GM06990 (cell line): Measurements from ENCODE around the gene ONECUT3.

Source experiments
- DNase-seq: peaks from one replicate; pipeline ENCODE4 v3.0.0-alpha.2; 2011; ENCODE audit not compliant: insufficient read length; ENCODE audit errors: extremely low read depth
- H3K27me3 ChIP-seq: replicated peaks from 2 replicates; pipeline ENCODE4 v1.6.0; 2011; ENCODE audit warnings: low read length; ENCODE audit not compliant: control insufficient read depth, insufficient read depth
- H3K36me3 ChIP-seq: 2 replicates; pipeline ENCODE4 v1.5.1; 2011; ENCODE audit warnings: low read length; ENCODE audit not compliant: control insufficient read depth, insufficient read depth
- H3K4me3 ChIP-seq: replicated peaks from 2 replicates; pipeline ENCODE4 v1.5.1; 2011; ENCODE audit warnings: low read depth, mild to moderate bottlenecking, control low read depth, low read length
- TF ChIP-seq, protein P1 (sequence below): IDR thresholded peaks from 2 replicates; pipeline ENCODE4 v1.5.1; 2011; ENCODE audit warnings: low read length, control low read depth, mild to moderate bottlenecking, inconsistent platforms; ENCODE audit not compliant: insufficient read depth, poor library complexity, severe bottlenecking

Gene ONECUT3

GRCh38 chr19:1776606-1777147 is 23.4 kb downstream of the ONECUT3 start:
- no peak overlapping the region for H3K4me3 ChIP-seq
- H3K27me3 ChIP-seq = peaks cover 3% of the 10 kb centered on the region
- DNase-seq = no peak
- no peaks in the 10 kb centered on the region for H3K36me3 ChIP-seq
- TF ChIP-seq, protein P1, sequence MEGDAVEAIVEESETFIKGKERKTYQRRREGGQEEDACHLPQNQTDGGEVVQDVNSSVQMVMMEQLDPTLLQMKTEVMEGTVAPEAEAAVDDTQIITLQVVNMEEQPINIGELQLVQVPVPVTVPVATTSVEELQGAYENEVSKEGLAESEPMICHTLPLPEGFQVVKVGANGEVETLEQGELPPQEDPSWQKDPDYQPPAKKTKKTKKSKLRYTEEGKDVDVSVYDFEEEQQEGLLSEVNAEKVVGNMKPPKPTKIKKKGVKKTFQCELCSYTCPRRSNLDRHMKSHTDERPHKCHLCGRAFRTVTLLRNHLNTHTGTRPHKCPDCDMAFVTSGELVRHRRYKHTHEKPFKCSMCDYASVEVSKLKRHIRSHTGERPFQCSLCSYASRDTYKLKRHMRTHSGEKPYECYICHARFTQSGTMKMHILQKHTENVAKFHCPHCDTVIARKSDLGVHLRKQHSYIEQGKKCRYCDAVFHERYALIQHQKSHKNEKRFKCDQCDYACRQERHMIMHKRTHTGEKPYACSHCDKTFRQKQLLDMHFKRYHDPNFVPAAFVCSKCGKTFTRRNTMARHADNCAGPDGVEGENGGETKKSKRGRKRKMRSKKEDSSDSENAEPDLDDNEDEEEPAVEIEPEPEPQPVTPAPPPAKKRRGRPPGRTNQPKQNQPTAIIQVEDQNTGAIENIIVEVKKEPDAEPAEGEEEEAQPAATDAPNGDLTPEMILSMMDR = no peak

DNA sequence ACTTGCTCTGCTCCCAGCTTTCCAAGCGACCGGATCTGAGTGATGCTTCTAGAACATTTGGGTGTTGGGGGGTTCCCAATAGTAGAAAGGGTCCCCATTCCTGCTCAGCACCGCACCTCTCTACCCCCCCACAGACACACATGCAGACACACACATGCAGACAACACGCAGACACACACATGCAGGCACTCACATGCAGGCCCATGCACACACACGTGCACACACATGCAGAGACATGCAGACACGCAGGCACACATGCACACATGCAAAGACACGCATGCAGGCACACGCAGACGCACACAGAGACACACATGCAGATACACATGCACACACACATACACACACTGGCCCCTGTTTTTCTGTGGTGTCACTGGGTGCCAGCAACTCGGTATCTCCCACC is 23.8 kb downstream of the ONECUT3 start:
- Histone ChIP-seq H3K27me3 (peaks cover 3% of the 10 kb centered on the region), H3K4me3 (no peak overlapping the region), H3K36me3 (no peaks in the 10 kb centered on the region)
- TF ChIP-seq, protein P1 = no peak
- no peak for DNase-seq

DNA sequence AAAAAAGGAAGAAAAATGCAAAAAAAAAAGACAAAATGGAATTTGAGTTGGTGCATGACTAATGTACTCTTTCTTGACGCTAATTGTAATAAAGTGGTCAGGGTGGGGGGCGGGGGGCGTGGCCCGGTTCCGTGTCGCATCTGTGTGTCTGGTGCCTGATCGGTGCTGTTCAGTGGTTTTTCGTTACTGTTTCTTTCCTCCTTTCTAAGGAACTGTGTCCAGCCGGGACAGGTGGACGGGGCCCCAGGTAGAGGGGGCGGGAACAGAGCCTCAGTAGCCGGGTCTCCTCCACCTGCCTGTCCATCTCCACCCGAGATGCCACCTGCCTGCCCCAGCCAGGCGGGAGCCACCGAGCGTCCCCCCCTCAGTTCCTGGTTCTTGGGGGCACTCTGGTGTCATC is 26.3 kb downstream of the ONECUT3 start:
- no peak for DNase-seq
- H3K4me3 ChIP-seq = no peak overlapping the region
- TF ChIP-seq, protein P1 = no peak
- peaks cover 3% of the 10 kb centered on the region for H3K27me3 ChIP-seq
- no peaks in the 10 kb centered on the region for H3K36me3 ChIP-seq

DNA sequence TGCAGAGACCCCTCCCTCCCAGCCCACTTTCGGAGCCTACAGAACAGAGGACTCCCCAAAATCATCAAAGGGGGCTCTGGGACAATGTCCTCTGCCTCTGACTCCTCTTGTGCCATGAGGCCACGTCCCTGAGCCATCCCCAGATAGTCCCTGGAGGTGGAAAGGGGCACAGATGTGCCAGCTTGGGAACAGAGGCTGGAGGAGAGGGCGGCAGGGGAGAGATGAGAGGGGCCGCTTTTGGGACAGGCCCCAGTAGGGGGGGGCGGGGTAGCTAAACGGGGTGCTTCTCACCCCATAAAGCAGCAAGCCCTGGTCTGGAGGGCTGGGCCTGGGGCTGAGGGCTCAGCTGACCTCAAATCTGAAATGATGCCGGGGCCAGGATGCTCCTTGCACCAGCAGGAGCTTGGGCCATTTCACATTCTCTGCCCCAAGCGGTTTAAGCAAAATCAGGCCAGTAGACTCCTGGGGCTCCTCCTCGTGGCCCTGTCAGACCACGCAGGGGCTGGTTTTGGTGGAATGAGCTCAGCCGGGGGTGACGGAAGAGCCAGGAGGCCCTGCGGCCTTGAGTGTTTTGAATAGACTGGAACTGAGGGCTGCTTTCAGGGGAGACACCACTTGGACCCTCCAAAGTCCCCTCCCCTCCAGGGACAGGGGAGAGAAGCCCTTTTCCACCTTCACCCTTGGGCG is 27.1 kb downstream of the ONECUT3 start:
- Histone ChIP-seq H3K27me3 (peaks cover 3% of the 10 kb centered on the region), H3K36me3 (no peaks in the 10 kb centered on the region), H3K4me3 (no peak overlapping the region)
- DNase-seq = no peak
- TF ChIP-seq, protein P1 = no peak

DNA sequence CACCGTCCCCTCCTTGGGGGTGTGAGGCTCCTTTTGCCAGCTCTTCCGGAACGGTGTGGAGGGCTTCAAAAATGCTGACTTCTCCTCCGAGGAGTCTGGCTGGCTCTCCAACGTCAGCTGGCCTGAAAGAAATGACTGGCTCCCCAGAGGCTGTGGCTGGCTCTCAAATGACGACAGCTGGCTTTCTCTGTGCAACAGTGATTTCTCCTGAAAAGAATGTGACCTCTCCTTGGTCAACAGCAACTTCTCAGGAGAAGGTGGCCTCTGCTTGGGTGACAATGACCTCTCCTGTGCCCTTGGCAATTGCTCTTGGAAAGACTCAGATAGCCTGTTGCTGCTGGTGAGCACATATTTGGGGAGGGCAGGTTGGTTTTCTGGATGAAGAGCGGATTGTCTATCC is 29.2 kb downstream of the ONECUT3 start:
- no peak overlapping the region for H3K4me3 ChIP-seq
- no peak for DNase-seq
- H3K36me3 ChIP-seq = no peaks in the 10 kb centered on the region
- no peaks in the 10 kb centered on the region; the same call in 1 of the 2 replicates for H3K27me3 ChIP-seq
- TF ChIP-seq, protein P1 = no peak

DNA sequence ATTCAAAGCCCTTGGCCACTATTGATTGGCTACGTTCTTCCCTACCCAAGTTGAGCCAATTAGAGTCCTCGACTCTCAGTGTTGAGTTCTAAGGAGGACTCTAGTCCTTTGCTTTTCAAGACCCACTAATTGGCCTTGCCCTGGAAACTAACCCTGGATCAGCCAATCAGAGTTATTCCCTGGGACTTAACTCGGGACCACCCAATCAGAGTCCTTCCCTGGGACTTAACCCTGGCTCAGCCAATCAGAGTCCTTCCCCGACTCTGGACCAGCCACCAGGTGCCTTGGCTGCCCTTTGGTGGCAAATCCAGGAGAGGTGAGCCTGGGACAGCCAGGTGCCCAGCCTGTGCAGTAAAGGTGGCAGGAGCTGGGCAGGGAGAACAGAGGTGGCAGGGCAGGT is 30.0 kb downstream of the ONECUT3 start:
- TF ChIP-seq, protein P1 = no peak
- H3K36me3 ChIP-seq = no peaks in the 10 kb centered on the region
- H3K4me3 ChIP-seq = no peak overlapping the region
- H3K27me3 ChIP-seq = no peaks in the 10 kb centered on the region; the same call in 1 of the 2 replicates
- DNase-seq = no peak
